ENCODE data around the gene MYO5A.
"Not testable (repeated sequence)": the region's sequence is repeated elsewhere in the genome, so short reads cannot be mapped to it uniquely, and the experiment has no call there.

MYO5A gene

DNA sequence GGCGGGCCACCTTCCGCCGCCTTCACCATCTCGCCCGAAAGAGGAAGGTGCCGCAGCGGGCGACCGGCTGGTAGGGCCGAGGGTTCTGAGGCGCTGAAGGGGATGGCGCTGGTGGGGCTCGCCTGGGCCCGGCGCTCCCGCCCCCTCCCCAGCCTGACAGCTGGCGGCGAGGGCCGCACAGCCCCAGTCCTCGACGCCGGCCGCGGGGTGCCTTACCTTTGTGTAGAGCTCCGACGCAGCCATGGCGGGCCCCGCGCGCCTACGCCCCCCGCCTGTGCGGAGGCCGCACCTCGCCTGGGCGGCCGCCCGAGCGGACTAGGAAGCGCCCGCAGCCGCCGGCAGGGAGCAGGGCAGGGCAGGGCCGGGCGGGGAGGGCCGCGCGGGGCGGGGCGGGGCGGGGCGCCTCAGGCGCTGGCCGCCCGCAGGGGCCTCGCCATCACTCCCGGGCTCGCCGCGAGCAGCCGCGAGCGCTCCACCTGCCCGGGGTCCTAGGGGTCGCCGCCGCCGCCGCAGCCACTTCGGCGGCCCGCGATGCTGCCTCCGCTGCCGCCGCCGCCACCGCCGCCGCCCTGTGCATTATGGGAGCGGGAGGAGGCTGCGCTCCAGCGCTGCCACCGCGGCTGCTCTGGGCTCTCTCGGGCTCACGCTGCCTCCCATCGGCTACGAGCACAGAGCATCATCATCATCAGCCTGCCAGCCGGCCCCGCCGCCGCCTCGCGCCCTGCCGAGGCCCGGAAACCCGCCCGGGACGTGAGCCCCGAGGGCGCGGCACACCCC lies at the start of gene MYO5A:
TSS of gene MYO5A (minus strand) at position 317 of the 777 bp plus-strand sequence. CDS start at position 243, 74 bp downstream.
- DNase-seq = peak; percentile 63

DNA sequence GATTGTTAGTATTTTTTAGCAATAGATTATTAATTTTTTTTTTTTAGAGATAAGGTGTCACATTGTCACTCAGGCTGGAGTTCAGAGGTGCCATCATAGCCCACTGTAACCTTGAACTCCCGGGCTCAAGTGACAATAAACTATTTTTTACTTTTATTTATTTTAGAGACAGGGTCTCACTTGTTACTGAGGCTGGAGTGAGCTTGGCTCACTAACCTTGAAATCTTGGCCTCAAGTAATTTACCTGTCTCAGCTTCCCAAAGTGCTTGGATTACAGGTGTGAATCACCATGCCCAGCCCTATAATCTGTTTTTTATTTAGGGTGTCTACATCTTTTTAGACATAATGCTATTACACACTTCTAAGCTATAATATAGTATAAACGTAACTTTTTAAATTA lies 48.0 kb upstream of the MYO5A start:
- no peak for DNase-seq

GRCh38 chr15:52575573-52575972 lies 46.9 kb upstream of the MYO5A start:
- not testable (repeated sequence) for DNase-seq

GRCh38 chr15:52575072-52575471 lies 46.4 kb upstream of the MYO5A start:
- DNase-seq = no peak

- DNase-seq = not testable (repeated sequence)
These were observed 45.9 kb upstream of the MYO5A start for GRCh38 chr15:52574623-52575022.

DNA sequence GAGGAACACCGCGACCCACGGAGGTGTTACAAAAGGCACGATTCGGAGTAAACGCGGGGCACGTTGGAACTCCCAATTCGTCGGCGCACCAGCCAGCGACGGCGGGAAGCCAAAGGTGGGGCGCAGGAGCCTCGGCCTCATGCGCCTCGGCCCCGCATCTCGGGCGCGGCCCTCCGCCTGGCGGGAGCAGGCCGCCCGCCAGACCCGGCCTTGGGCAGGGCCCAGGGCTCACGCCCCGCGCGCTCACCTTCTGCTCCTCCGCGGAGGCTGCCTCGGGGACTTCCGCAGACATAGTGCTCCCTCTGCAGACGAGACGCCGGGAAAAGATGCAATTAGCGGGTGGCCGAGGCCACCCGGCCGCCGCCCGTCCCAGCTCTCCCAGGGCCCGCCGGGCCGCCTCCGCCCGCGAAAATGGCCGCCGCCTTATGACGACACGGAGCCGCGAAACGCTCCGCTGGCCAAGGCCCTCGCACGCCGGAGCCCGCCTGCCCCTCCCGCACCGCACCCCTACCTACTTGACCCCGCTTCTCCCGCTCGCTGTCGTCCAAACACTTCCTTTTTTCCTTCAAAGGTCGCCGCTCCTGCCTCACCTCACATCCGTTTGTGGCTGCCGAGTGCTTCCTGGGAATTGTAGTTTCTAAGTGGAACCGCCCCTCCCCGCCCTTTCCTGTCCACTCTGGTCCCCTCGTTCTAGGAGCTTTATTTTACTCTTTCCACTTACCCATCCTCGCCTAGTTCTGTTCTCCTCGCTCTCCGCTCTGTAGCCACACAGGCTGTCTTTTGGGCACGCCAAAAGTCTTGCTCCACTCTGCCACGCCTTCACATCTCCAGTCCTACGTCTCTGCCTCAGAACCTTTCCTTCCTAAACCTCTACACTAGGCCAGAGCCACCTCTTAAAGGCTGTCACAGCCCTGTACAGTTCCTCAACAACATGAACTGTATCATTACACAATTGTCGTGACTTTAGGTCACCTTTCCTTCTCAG lies 40.2 kb upstream of the MYO5A start, which contains the start of gene ARPP19:
TSS of gene ARPP19 (minus strand) at position 430 of the 985 bp plus-strand sequence. CDS start at position 292, 138 bp downstream.
- DNase-seq = peak; percentile 84

- DNase-seq = no peak
These were observed 39.4 kb upstream of the MYO5A start for GRCh38 chr15:52567871-52568600.

- no peak for DNase-seq
These were observed 38.2 kb upstream of the MYO5A start for GRCh38 chr15:52566889-52567288.

DNA sequence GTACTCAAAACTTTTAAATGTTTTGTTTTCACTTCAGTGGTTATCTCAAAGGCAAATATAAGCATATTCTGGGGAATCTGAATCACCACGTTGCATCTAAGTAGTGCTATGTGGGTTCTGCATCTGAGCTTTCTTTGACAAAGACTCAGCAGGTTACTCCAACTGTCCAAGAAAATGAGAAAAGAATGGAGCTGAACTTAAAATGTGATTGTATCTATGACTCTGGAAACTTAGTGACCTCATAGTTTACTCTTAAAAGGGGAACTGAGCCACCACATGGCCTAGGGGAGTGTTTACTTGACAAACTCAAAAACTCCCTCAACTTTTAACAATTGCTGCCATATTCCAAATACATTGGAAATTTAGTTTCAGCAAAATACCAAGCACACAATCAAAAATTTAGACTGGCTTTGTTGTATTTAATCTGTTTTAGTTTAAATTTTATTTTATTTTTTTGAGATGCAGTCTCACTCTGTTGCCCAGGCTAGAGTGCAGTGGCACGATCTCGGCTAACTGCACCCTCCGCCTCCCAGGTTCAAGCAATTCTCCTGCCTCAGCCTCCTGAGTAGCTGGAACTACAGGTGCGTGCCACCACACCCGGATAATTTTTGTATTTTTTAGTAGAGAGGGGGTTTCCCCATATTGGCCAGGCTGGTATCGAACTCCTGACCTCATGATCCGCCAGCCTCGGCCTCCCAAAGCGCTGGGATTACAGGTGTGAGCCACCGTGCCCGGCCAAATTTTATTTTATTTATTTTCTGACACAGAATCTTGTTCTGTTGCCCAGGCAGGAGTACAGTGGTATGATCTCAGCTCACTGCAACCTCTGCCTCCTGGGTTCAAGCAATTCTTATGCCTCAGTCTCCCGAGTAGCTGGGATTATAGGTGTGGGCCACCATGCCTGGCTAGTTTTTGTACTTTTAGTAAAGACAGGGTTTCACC lies 37.0 kb upstream of the MYO5A start:
- DNase-seq = not testable (repeated sequence)

DNA sequence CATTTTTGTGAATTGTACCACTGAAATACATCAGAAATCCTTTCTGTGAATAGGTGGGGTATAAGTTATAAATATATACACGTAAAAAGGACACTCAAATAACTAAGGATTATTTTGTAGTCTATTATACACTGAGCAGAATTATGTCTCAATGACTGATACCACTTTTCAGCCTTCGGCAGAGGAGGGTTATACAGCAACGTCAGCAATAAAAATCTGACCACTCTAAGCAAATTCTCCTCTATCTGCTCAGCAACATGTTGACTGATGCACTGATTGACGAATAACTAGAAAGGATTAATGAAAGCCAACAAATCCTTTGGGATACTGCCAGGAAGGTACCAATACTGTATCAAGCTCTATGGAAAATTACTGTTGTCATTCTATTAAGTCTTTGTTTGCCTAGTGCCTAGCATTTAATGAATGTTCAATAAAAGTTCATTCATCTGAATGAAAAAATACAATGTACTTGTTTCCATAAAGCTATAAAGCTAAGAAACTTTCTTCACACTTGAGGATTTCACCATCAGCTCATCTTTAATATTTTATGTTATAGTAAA lies 34.9 kb upstream of the MYO5A start:
- no peak for DNase-seq

DNA sequence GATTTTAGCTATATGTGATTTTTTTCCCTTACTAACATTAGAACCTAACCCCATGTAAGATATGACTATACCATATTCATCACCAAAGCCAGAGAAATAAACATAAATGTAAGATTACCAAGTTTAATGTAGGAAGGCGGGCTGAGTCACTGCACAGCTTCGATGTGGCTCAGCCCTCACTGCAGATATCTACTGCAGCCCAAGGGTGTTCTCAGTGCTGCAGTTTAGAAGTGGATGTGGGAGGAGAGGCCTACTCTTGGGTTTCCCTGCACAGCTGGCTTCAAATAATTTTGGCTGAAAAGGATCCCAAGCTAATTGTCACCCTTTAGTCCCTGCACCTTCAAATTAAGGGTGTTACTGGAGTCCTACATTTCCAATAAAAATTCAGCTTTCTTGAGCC lies 30.9 kb upstream of the MYO5A start:
- no peak for DNase-seq

- DNase-seq = no peak
These were observed 30.3 kb upstream of the MYO5A start for GRCh38 chr15:52559022-52559421.

- no peak for DNase-seq
These were observed 29.5 kb upstream of the MYO5A start for GRCh38 chr15:52558196-52558595.

DNA sequence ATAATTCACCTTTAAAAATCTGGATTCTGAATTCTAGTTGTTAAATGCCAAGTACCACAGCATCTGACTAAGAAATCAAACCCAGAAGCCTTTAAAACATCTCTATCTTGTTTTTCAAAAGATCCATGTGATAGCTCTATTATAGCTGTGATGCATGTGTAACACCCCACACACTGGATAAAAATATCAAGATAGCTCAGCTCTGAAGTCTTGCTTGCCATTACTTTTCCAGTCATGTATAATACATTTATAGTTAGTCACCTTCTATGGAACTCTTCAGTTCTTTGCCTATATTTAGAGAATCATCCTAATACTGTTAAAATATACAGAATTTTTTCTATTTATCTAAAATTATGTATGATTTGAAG lies 28.6 kb upstream of the MYO5A start:
- DNase-seq = no peak

- no peak for DNase-seq
These were observed 28.0 kb upstream of the MYO5A start for GRCh38 chr15:52556524-52557273.

DNA sequence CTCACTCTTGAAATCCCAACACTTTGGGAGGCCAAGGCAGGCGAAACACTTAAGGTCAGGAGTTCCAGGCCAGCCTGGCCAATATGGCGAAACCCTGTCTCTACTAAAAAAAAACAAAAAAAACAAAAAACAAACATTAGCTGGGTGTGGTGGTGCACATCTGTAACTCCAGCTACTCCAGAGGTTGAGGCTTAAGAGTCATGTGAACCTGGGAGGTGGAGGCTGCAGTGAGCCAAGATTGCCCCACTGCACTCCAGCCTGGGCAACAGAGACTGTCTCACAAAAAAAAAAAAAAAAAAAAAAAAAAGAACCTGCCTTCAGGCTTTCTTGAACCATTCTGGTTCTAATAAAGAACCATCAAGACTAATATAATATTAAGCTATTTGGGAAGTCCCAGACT lies 23.6 kb upstream of the MYO5A start:
- no peak for DNase-seq

- DNase-seq = no peak
These were observed 23.1 kb upstream of the MYO5A start for GRCh38 chr15:52551762-52552161.

- DNase-seq = not testable (repeated sequence)
These were observed 22.5 kb upstream of the MYO5A start for GRCh38 chr15:52551186-52551585.

DNA sequence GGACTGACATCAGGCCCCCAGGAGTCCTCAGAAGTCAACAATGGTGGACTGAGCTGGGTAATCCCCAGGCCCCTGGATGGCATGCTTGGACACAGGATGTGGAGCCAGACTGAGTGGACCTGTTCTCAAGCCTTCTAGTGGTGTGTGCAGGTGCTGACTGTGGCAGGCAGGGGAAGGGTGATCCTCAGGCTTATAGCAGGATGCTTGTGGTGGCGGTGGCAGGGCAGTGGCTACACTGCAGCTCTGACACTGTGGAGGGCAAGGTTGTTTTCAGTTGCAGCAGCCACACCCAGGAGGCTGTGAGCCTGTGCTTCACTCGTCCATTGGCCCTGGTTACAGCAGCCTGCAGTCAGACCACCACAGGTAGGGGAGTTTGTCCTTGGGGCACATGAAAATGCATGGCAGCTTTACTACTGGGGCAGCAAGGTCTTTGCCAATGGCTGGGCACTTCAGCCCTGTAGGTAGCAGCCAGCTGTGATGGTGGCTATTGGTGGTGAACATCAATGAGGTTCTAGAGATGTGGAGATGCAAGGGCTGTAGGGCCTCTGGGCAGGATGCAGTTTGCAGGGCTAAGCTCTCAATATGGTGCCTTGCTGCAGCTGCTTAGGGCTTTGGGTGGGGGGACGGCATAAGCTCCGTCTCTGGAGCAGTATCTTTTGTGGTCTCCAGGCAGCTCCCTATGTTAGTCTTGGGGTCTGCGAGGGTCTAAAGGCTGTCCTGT lies 17.5 kb upstream of the MYO5A start:
- DNase-seq = no peak

Data from NCI-H1105 treated with DMSO at 0.1 percent for 48 hours (cell line).